HG02840 (cell line): ENCODE measurements around the gene AK5.

ENCODE experiments used
- ATAC-seq: cut with Tn5 transposase; IDR thresholded peaks from one replicate; pipeline ENCODE4 v1.9.1; 2021; ENCODE audit warnings: mild to moderate bottlenecking, moderate library complexity, moderate number of reproducible peaks; ENCODE audit not compliant: unreplicated experiment, low FRiP score

The AK5 gene

DNA sequence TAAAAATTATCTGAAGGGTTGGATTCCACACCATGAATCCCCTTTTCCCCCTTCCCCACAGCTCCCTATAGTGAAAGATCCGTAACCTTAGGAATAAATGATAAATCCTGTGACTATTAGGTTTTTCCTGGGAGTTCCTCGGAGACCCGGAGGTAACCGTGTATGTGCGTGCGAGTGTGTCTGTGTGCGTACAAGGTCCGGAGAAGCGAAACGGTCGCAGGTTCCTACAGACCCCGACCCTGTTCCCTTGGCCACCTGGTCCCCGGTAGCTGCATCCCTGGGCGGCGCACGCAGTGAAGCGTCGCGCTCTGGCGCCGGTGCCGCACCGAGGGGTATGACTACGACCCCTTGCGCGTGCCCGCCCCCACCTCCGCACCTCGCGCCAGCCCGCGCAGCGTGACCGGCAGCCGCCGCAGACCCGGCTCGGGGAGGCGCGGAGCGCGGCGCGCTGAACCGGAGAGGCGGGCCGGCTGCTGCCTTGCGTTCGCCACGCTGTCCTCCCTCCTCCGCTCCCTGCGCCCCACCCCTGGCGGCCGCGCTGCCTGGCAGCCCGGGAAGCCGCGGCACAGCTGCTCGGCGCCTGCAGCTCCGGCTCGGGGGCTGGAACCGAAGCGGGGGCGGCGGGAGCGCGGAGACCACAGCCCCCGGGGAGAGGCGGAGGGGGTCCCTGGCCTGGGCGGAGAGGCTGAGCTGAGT, at the start of gene AK5:
TSS of gene AK5 (plus strand) at position 529 of the 696 bp plus-strand sequence. CDS start 295 bp downstream, outside the sequence.
- no peak for ATAC-seq

DNA sequence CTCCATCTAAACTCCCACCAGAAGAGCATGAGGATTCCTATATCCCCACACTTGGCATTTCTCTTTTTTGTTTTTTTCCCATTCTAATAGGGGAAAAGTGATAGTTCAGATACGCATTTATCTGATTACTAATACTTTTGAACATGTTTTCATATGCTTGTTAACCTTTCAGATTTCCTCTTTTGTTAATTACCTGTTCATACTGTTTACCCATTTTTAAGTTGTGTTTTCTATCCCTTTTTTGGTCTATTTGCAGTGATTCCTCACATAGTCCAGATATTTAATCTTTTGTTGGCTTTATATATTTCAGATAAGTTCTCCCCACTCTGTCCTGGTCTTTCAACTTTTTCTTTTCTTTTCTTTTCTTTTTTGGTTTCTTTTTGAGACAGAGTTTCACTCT, 49.0 kb upstream of the AK5 start:
- ATAC-seq, result no peak

GRCh38 chr1:77234096-77234495, 47.7 kb upstream of the AK5 start:
- ATAC-seq, result no peak

DNA sequence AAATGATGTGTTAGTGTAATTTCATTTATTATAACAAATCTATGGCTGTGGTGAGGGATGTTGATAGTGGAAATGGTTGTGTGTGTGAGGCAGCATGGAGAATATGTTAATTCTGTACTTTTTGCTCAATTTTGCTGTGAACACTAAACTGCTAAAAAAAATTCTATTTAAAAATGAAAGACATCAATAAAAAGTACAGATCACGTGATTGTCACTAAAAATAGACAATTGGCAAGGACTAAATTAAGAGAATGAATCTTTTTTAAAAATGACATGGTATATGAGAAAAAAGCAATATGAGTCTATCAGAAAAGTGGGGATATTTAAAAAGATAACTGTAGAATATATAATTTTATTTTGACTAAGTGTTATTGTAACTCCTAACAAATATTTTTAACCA, 46.9 kb upstream of the AK5 start:
- no peak for ATAC-seq

DNA sequence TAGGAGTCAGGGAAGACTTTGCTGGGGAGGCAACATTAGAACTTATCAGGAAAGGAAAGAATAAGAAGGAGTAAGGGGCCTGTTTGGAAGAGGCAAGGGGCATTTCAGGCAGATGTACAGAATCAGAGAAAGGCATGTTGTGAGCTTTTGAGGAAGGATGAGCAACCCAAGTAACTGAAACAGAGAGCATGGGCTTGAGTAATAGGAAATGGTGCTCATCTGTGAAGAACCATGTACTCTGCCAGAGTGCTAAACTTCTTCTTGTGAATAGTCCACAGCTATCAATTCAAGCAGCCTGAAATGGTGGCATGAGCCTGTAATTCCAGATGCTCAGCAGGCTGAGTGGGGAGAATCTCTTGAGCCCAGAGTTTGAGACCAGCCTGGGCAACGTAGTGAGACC, 43.4 kb upstream of the AK5 start:
- no peak for ATAC-seq

GRCh38 chr1:77239311-77239710, 42.5 kb upstream of the AK5 start:
- ATAC-seq, result no peak

- no peak for ATAC-seq
These were observed 36.0 kb upstream of the AK5 start for GRCh38 chr1:77245830-77246229.

- no peak for ATAC-seq
These were observed 31.7 kb upstream of the AK5 start for GRCh38 chr1:77250126-77250525.

DNA sequence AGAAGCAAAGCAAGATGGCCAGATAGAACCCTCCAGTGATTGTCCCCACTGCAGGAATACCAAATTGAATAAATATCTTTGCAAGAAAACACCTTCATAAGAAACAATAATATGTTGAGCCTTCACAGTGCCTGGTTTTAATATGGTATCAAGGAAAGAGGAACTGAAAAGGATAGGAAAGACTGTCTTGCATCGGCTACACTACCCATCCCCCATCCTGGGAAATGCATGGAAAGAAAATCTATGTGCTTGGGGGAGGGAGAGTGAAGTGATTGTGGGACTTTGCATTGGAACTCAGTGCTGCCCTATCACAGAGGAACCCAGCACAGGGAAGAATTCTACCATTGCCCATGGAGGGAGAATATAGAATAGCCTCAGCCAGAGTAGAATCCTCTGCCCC, 28.6 kb upstream of the AK5 start:
- no peak for ATAC-seq

GRCh38 chr1:77263708-77264107, 18.1 kb upstream of the AK5 start:
- ATAC-seq, result no peak

DNA sequence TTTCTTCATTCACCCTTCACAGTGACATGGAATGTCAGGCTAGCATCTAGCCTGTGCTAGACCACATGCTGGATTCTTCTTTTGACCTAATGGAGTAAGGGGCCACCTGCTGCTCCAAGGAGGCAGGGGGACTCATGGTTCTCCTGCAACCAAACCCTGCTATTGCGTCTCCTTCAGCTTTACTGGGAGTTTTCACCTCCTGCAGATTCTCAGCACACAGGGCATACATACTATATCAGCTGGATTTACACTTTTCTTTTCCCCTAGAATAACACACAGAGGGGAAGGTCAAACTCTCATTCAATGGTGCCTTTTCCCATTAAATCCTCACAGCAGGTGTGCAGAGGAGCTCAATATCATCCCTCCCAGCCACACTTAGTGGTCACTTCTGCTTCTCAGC, 16.6 kb upstream of the AK5 start:
- no peak for ATAC-seq

GRCh38 chr1:77267035-77267434, 14.8 kb upstream of the AK5 start:
- no peak for ATAC-seq

GRCh38 chr1:77271852-77272580, 9.8 kb upstream of the AK5 start:
- ATAC-seq, result no peak

- no peak for ATAC-seq
These were observed 7.9 kb upstream of the AK5 start for GRCh38 chr1:77273891-77274290.

DNA sequence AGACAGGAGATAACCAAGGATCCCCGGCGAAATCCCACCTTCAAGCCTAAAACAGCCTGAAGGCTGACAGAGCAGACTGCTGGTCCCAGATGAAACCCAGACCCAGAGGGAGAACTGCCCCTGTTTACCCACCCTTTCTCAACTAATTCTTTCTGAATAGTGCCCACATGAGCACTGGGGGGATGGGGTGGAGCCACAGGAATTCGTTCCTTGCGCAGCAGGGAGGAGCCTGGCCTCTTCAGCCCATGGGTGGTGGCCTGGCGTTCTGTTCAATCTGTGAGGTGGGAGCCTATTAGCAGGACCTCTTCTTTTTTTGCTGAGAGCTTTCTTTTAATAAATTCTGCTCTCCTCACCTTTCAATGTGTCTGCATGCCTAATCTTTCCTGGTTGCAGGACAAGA, 6.6 kb upstream of the AK5 start:
- no peak for ATAC-seq

- ATAC-seq, result no peak
These were observed 4.9 kb upstream of the AK5 start for GRCh38 chr1:77276941-77277340.

DNA sequence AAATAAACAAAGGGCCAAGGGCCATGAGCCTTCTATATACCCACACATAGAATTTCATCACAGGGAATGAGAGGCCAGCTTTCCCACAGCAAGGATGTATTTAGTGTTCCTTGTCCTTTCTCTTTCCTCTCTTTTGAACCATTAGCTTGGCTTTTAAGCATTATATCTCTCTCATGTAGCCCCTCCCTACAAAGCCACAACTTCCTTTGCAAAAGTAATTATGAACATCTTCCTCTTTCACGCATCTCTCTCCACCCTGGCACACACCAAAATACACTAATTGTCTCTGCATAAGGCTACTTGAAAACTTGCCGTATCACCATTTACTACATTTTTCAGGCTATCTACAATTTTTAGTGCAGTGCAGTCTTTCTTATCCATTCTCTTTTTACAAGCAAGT, 1.9 kb upstream of the AK5 start:
- ATAC-seq, result no peak

DNA sequence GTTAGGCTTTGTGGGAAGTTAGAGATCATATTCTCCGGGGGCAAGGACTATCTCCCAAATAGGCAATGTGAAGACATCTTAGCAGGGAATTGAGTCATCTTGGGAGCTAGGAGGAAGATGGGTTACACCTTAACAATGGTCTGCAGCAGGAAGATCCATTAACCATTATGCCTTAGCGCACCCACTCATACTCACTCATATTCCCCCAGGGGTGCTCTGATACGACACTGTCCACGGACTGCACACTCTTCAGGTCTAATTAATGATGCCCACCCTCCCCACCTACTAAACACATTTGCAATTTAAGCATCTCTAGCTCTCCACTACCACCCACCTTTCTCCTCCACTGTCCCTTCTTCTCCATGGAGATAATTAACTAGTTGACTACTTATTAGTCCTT, 857 bp upstream of the AK5 start:
- ATAC-seq, result no peak

DNA sequence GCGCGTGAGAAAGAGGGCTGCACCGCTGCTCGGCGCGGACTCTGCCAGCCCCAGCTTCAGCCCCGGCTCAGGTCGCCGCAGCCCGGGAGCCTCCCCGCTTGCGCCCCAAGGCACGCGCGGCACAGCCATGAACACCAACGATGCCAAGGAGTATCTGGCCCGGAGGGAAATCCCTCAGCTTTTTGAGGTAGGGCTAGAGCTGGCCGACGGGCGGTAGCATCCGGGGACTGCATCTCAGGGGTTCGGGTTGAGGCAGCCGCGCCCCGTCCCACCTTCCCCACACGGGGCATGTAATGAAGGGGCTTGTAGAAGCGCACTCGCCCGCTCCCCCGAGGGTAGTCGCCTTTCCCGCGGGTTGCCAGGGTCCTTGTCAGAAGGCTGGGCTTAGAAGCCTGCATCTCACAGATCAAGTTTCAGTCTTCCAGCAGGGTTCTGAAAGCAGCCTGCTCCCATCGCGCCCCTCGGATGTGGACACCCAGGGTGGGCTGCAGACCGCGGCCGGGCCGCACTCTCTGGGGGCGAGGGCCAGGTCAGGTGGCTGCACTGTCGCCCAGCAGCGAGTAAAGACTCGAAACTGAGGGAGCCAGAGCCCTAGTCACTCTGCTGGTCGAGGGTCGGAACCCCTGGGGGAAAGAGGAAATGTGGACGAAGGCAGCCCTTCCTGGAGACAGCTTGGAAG, 507 bp downstream of the AK5 start:
- no peak for ATAC-seq

- no peak for ATAC-seq
These were observed 1.2 kb downstream of the AK5 start for GRCh38 chr1:77282866-77283539.
